H9 (cell line): ENCODE measurements around the gene COL8A2. TPM values are rescaled to one million over a fixed set of nuclear protein-coding genes. Genes with fewer than 3 reads are reported as not detected.

Experiments
- DNase-seq: peaks from one replicate; pipeline ENCODE4 v3.0.0-alpha.2; 2017
- H2AFZ ChIP-seq: one replicate; pipeline ENCODE4 v1.6.1; 2013; ENCODE audit warnings: mild to moderate bottlenecking, low read length, control low read depth, moderate library complexity
- H2AK5ac ChIP-seq: 2 replicates; pipeline ENCODE4 v1.6.1; 2013; ENCODE audit warnings: low read length, control low read depth, mixed read lengths; ENCODE audit not compliant: insufficient read length
- H2BK120ac ChIP-seq: one replicate; pipeline ENCODE4 v1.6.1; 2013; ENCODE audit warnings: low read depth, mild to moderate bottlenecking, low read length, control low read depth, inconsistent platforms; ENCODE audit not compliant: poor library complexity, severe bottlenecking
- H2BK12ac ChIP-seq: 2 replicates; pipeline ENCODE4 v1.6.1; 2013; ENCODE audit warnings: low read length, control low read depth, mixed read lengths, low read depth; ENCODE audit not compliant: insufficient read length
- H2BK15ac ChIP-seq: 2 replicates; pipeline ENCODE4 v1.6.1; 2013; ENCODE audit warnings: low read depth, low read length, control low read depth
- H2BK20ac ChIP-seq: one replicate; pipeline ENCODE4 v1.6.1; 2013; ENCODE audit warnings: low read depth, mild to moderate bottlenecking, low read length, control low read depth, inconsistent platforms; ENCODE audit not compliant: poor library complexity, severe bottlenecking
- H2BK5ac ChIP-seq: 2 replicates; pipeline ENCODE4 v1.6.1; 2013; ENCODE audit warnings: low read length, control low read depth, mixed read lengths; ENCODE audit not compliant: insufficient read length
- H3K14ac ChIP-seq: 2 replicates; pipeline ENCODE4 v1.6.1; 2013; ENCODE audit warnings: low read length, control low read depth; ENCODE audit not compliant: insufficient read depth
- H3K18ac ChIP-seq: 2 replicates; pipeline ENCODE4 v1.6.1; 2013; ENCODE audit warnings: low read depth, mild to moderate bottlenecking, mixed read lengths, low read length, control low read depth; ENCODE audit not compliant: insufficient read length
- H3K23ac ChIP-seq: 2 replicates; pipeline ENCODE4 v1.6.1; 2013; ENCODE audit warnings: low read length, control low read depth, mixed read lengths, low read depth; ENCODE audit not compliant: insufficient read length
- H3K23me2 ChIP-seq: 2 replicates; pipeline ENCODE4 v1.6.1; 2013; ENCODE audit warnings: low read depth, mild to moderate bottlenecking, mixed read lengths, low read length, control low read depth; ENCODE audit not compliant: insufficient read length, poor library complexity, severe bottlenecking
- H3K27ac ChIP-seq: 2 replicates; pipeline ENCODE4 v1.5.1; 2013; ENCODE audit warnings: low read length, control low read depth, mixed read lengths, low read depth; ENCODE audit not compliant: insufficient read length
- H3K27me3 ChIP-seq: 2 replicates; pipeline ENCODE4 v1.6.1; 2013; ENCODE audit warnings: low read length, control low read depth, inconsistent platforms; ENCODE audit not compliant: insufficient read depth
- H3K4ac ChIP-seq: 2 replicates; pipeline ENCODE4 v1.6.1; 2013; ENCODE audit warnings: low read depth, mild to moderate bottlenecking, control low read depth, inconsistent platforms, low read length, moderate library complexity
- H3K4me1 ChIP-seq: 2 replicates; pipeline ENCODE4 v1.6.1; 2013; ENCODE audit warnings: low read length, control low read depth, inconsistent platforms; ENCODE audit not compliant: insufficient read depth
- H3K4me2 ChIP-seq: 2 replicates; pipeline ENCODE4 v1.6.1; 2013; ENCODE audit warnings: low read length, control low read depth, mixed read lengths; ENCODE audit not compliant: insufficient read length, insufficient read depth
- H3K56ac ChIP-seq: 2 replicates; pipeline ENCODE4 v1.6.1; 2013; ENCODE audit warnings: low read depth, mild to moderate bottlenecking, mixed read lengths, low read length, control low read depth; ENCODE audit not compliant: insufficient read length
- H3K79me1 ChIP-seq: 2 replicates; pipeline ENCODE4 v1.6.1; 2013; ENCODE audit warnings: low read depth, mild to moderate bottlenecking, moderate library complexity, low read length, control low read depth, inconsistent platforms; ENCODE audit not compliant: insufficient read depth, poor library complexity, severe bottlenecking
- H3K79me2 ChIP-seq: 2 replicates; pipeline ENCODE4 v1.6.1; 2013; ENCODE audit warnings: low read length, control low read depth, inconsistent platforms; ENCODE audit not compliant: insufficient read depth
- H3K9ac ChIP-seq: 2 replicates; pipeline ENCODE4 v1.6.1; 2013; ENCODE audit warnings: low read length, control low read depth, mixed read lengths; ENCODE audit not compliant: insufficient read length; ENCODE audit errors: extremely low read depth
- H3K9me3 ChIP-seq: one replicate; pipeline ENCODE4 v1.6.1; 2013; ENCODE audit warnings: low read depth, low read length, inconsistent platforms; ENCODE audit not compliant: control insufficient read depth
- H3T11ph ChIP-seq: one replicate; pipeline ENCODE4 v1.6.1; 2013; ENCODE audit warnings: mild to moderate bottlenecking, low read length, control low read depth, inconsistent platforms
- H4K20me1 ChIP-seq: one replicate; pipeline ENCODE4 v1.6.1; 2013; ENCODE audit not compliant: control insufficient read depth, insufficient read length, insufficient read depth
- H4K5ac ChIP-seq: 2 replicates; pipeline ENCODE4 v1.6.1; 2013; ENCODE audit warnings: low read depth, mild to moderate bottlenecking, mixed read lengths, low read length, control low read depth; ENCODE audit not compliant: insufficient read length
- H4K8ac ChIP-seq: replicated peaks from 2 replicates; pipeline ENCODE4 v1.6.1; 2013; ENCODE audit warnings: low read length, control low read depth, mixed read lengths, low read depth; ENCODE audit not compliant: insufficient read length
- H4K91ac ChIP-seq: 2 replicates; pipeline ENCODE4 v1.6.1; 2013; ENCODE audit warnings: low read depth, mild to moderate bottlenecking, moderate library complexity, mixed read lengths, low read length, control low read depth; ENCODE audit not compliant: insufficient read length
- H3K27ac Mint-ChIP-seq, 3 experiments: 2 replicates in 2 of 3; 3 replicates in 1 of 3; pipeline ENCODE4 v1.8.0; 2020 to 2021; ENCODE audit warnings: mixed read lengths in 3 of 3, mild to moderate bottlenecking in 1 of 3, moderate library complexity in 1 of 3
- H3K27me3 Mint-ChIP-seq: 2 replicates; pipeline ENCODE4 v1.8.0; 2021; ENCODE audit warnings: low read depth, mild to moderate bottlenecking, moderate library complexity, mixed read lengths
- H3K36me3 Mint-ChIP-seq, 3 experiments: 2 replicates in 2 of 3; 3 replicates in 1 of 3; pipeline ENCODE4 v1.8.0; 2020 to 2021; ENCODE audit warnings: low read depth in 3 of 3, mixed read lengths in 3 of 3; ENCODE audit not compliant: insufficient read depth in 1 of 3
- H3K4me1 Mint-ChIP-seq, 2 experiments: 2 replicates each; pipeline ENCODE4 v1.8.0; 2020; ENCODE audit warnings: mixed read lengths in 2 of 2
- H3K4me3 Mint-ChIP-seq, 2 experiments: 2 replicates in 1 of 2; 3 replicates in 1 of 2; pipeline ENCODE4 v1.8.0; 2020 to 2021; ENCODE audit warnings: mild to moderate bottlenecking in 2 of 2, mixed read lengths in 2 of 2, moderate library complexity in 1 of 2
- H3K9me3 Mint-ChIP-seq, 2 experiments: 2 replicates in 1 of 2; 3 replicates in 1 of 2; pipeline ENCODE4 v1.8.0; 2020; ENCODE audit warnings: mild to moderate bottlenecking in 2 of 2, mixed read lengths in 2 of 2, moderate library complexity in 1 of 2
- WGBS: extraction: QIAGEN DNeasy Blood & Tissue Kit; methylation state at CpG from one replicate; pipeline ENCODE4 v1.1.7; 2013; ENCODE audit warnings: missing lambda C conversion rate, low lambda C conversion rate, mixed read lengths; ENCODE audit not compliant: insufficient read length; ENCODE audit errors: extremely low coverage; 5-methylcytosine and 5-hydroxymethylcytosine counted together
- total RNA-seq: library from RNA; stranded (reverse); gene quantifications from 2 replicates; pipeline ENCODE4 v1.2.1, GENCODE V29; 2021
- TF ChIP-seq, protein P1 (sequence below): fragments of 200-600 bp; sonication (generic); conservative IDR thresholded peaks from 3 replicates; pipeline ENCODE4 v1.8.0; 2021; ENCODE audit warnings: antibody characterized with exemption, mild to moderate bottlenecking

Gene COL8A2
- total RNA-seq, 1 experiment from 2014 or later: 1.5 TPM

- no peaks in the 10 kb centered on the region for H3K9me3 ChIP-seq
- Mint-ChIP-seq H3K36me3 (peaks cover 0 to 3% (median 0%) of the 10 kb centered on the region in 3 experiments; a peak in 1 of 7 replicates), H3K4me3 (peak overlapping the region; percentile 65 to 82), H3K27ac (peak overlapping the region; percentile 92 to 99 (median 98); a peak in 6 of 7 replicates), H3K9me3 (no peaks in the 10 kb centered on the region), H3K4me1 (peaks cover 29 to 36% of the 10 kb centered on the region in 2 experiments), H3K27me3 (no peaks in the 10 kb centered on the region)
- H2AFZ ChIP-seq: no peak overlapping the region
- H3K27me3 ChIP-seq: no peaks in the 10 kb centered on the region
- no peak overlapping the region for H2BK5ac ChIP-seq
- no peak overlapping the region for H2BK12ac ChIP-seq
- no peaks in the 10 kb centered on the region for H4K20me1 ChIP-seq
- H3K79me1 ChIP-seq: peaks cover 4% of the 10 kb centered on the region
- no peak overlapping the region for H3K56ac ChIP-seq
- H3K79me2 ChIP-seq: peaks cover 10% of the 10 kb centered on the region; the same call in 1 of the 2 replicates
- DNase-seq: peak; percentile 55
- H3T11ph ChIP-seq: no peak overlapping the region
- no peak overlapping the region for H2BK15ac ChIP-seq
- no peak overlapping the region for H4K91ac ChIP-seq
- H3K23ac ChIP-seq: no peak overlapping the region
- peaks cover 8% of the 10 kb centered on the region for H3K23me2 ChIP-seq
- H2BK120ac ChIP-seq: no peak overlapping the region
- no peak overlapping the region for H2BK20ac ChIP-seq
- H3K9ac ChIP-seq: peak overlapping the region; percentile 41
- no peak overlapping the region for H4K8ac ChIP-seq
- H3K18ac ChIP-seq: no peak overlapping the region
- H2AK5ac ChIP-seq: no peak overlapping the region
- H3K4ac ChIP-seq: no peak overlapping the region
- WGBS: no CpG with 5 or more reads among the region's 14 CpGs
- H3K27ac ChIP-seq: peak overlapping the region; percentile 40
- H3K4me1 ChIP-seq: 0 out of 2 replicates have a peak, but pooled peaks cover 3% of the 10 kb centered on the region
- H3K4me2 ChIP-seq: peak overlapping the region; percentile 58
- TF ChIP-seq, protein P1, sequence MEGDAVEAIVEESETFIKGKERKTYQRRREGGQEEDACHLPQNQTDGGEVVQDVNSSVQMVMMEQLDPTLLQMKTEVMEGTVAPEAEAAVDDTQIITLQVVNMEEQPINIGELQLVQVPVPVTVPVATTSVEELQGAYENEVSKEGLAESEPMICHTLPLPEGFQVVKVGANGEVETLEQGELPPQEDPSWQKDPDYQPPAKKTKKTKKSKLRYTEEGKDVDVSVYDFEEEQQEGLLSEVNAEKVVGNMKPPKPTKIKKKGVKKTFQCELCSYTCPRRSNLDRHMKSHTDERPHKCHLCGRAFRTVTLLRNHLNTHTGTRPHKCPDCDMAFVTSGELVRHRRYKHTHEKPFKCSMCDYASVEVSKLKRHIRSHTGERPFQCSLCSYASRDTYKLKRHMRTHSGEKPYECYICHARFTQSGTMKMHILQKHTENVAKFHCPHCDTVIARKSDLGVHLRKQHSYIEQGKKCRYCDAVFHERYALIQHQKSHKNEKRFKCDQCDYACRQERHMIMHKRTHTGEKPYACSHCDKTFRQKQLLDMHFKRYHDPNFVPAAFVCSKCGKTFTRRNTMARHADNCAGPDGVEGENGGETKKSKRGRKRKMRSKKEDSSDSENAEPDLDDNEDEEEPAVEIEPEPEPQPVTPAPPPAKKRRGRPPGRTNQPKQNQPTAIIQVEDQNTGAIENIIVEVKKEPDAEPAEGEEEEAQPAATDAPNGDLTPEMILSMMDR: no peak
- H3K14ac ChIP-seq: no peak overlapping the region; the same call in 1 of the 2 replicates
- H4K5ac ChIP-seq: no peak overlapping the region
These were observed 36.9 kb upstream of the COL8A2 start for GRCh38 chr1:36161641-36162531.
